GM19395 (cell line): ENCODE results near the gene ZNF692.
A peak's percentile ranks its signal among the peaks of the same experiment; 100 is the strongest.

ENCODE experiments used
- ATAC-seq: cut with Tn5 transposase; IDR thresholded peaks from one replicate; pipeline ENCODE4 v1.9.1; 2021; ENCODE audit warnings: mild to moderate bottlenecking, moderate library complexity; ENCODE audit not compliant: unreplicated experiment

The ZNF692 gene

GRCh38 chr1:248828845-248829244, 30.0 kb downstream of the ZNF692 start:
- ATAC-seq: no peak

- ATAC-seq: peak; percentile 95
These were observed 32.8 kb downstream of the ZNF692 start, which contains the start of gene SH3BP5L for GRCh38 chr1:248825909-248826760. SH3BP5L (minus strand) TSS chr1:248825915; CDS start chr1:248824935, 980 bp downstream.

GRCh38 chr1:248825573-248825908, 33.3 kb downstream of the ZNF692 start:
- ATAC-seq: peak; percentile 5

GRCh38 chr1:248825136-248825535, 33.7 kb downstream of the ZNF692 start:
- ATAC-seq: no peak

GRCh38 chr1:248824701-248825100, 34.2 kb downstream of the ZNF692 start:
- no peak for ATAC-seq

GRCh38 chr1:248824301-248824700, 34.6 kb downstream of the ZNF692 start:
- no peak for ATAC-seq

- no peak for ATAC-seq
These were observed 35.3 kb downstream of the ZNF692 start for GRCh38 chr1:248823517-248824001.

GRCh38 chr1:248822148-248823032, 36.5 kb downstream of the ZNF692 start:
- no peak for ATAC-seq

- ATAC-seq: no peak
These were observed 37.2 kb downstream of the ZNF692 start for GRCh38 chr1:248821641-248822040.

- no peak for ATAC-seq
These were observed 37.8 kb downstream of the ZNF692 start for GRCh38 chr1:248821101-248821500.

- no peak for ATAC-seq
These were observed 38.8 kb downstream of the ZNF692 start for GRCh38 chr1:248820041-248820585.

- peak; percentile 56 for ATAC-seq
These were observed 40.1 kb downstream of the ZNF692 start for GRCh38 chr1:248818505-248819374.

GRCh38 chr1:248817065-248817464, 41.8 kb downstream of the ZNF692 start:
- ATAC-seq: no peak

GRCh38 chr1:248816042-248816851, 42.6 kb downstream of the ZNF692 start:
- ATAC-seq: no peak

GRCh38 chr1:248815407-248816034, 43.4 kb downstream of the ZNF692 start:
- no peak for ATAC-seq

- ATAC-seq: no peak
These were observed 44.5 kb downstream of the ZNF692 start for GRCh38 chr1:248814351-248814750.

GRCh38 chr1:248813546-248813945, 45.3 kb downstream of the ZNF692 start:
- no peak for ATAC-seq

GRCh38 chr1:248812736-248813425, 46.0 kb downstream of the ZNF692 start:
- no peak for ATAC-seq
